Psoas muscle (tissue), 8 donors: ENCODE data around the gene GRID2. TPM values are rescaled to one million over a fixed set of nuclear protein-coding genes. Genes with fewer than 3 reads are reported as not detected.

Source experiments
- ATAC-seq, 4 donors: fragments of 200-7000 bp; cut with Tn5 transposase; one replicate each; pipeline ENCODE4 v1.9.1; 2020; ENCODE audit warnings: moderate library complexity in 3 of 4, mild to moderate bottlenecking in 2 of 4
- DNase-seq, 2 donors: peaks; one replicate each; pipeline ENCODE4 v3.0.0-alpha.2; 2020
- H3K27ac ChIP-seq: fragments of 200-600 bp; one replicate; pipeline ENCODE4 v1.8.0; 2022
- H3K27me3 ChIP-seq, 3 donors: fragments of 200-600 bp in 1 of 3; one replicate each; pipeline versions ENCODE4 v1.6.1 to v1.8.0; 2013 to 2022; ENCODE audit warnings: low read length in 2 of 3, mild to moderate bottlenecking in 2 of 3, moderate library complexity in 1 of 3; ENCODE audit not compliant: insufficient read depth in 3 of 3
- H3K36me3 ChIP-seq, 2 donors: fragments of 200-600 bp in 1 of 2; one replicate each; pipeline versions ENCODE4 v1.6.1 to v1.8.0; 2013 to 2022; ENCODE audit warnings: low read depth in 1 of 2, mild to moderate bottlenecking in 1 of 2, moderate library complexity in 1 of 2; ENCODE audit not compliant: insufficient read depth in 1 of 2
- H3K4me1 ChIP-seq: fragments of 200-600 bp; one replicate; pipeline ENCODE4 v1.8.0; 2022
- H3K4me3 ChIP-seq: fragments of 200-600 bp; one replicate; pipeline ENCODE4 v1.8.0; 2022; ENCODE audit warnings: mild to moderate bottlenecking
- H3K9me3 ChIP-seq: fragments of 200-600 bp; one replicate; pipeline ENCODE4 v1.8.0; 2022
- WGBS, 3 donors: extraction: QIAGEN DNeasy Blood & Tissue Kit; methylation state at CpG; one replicate each; pipeline versions ENCODE4 v1.1.6 to v1.1.7; 2013; 5-methylcytosine and 5-hydroxymethylcytosine counted together
- intact Hi-C, 2 donors: fragments of 100-400 bp; cut with DNase I; formaldehyde crosslinking; loops; one replicate each; pipeline versions ENCODE4 v1.11.0 to v1.14.2; 2022
- polyA plus RNA-seq, 3 donors: library from polyadenylated mRNA; stranded (reverse); fragments of 200-250 nt; gene quantifications; one replicate each; pipeline ENCODE4 v1.2.3, GENCODE V29; 2013
- total RNA-seq, 4 donors: library from RNA; stranded (reverse); fragmentation: NEBNext Ultra II Directional in 2 of 4; extraction: Animal tissue kit (Norgen Biotek cat#: 25700) in 2 of 4; gene quantifications; one replicate each; pipeline versions ENCODE4 v1.2.1 to v1.2.4, GENCODE V29; 2021 to 2023
- TF ChIP-seq, protein P1 (sequence below): fragments of 200-600 bp; IDR thresholded peaks from one replicate; pipeline ENCODE4 v1.8.0; 2022; ENCODE audit warnings: antibody characterized with exemption
- donor health status: healthy with polysubstance abuse.
- donor health status: DM: no; HTN: no; CAD: no; lungs with moderate emphysema.
- donor health status: Bipolar disorder and iron deficiency.
- donor health status: healthy.
- donor health status: DM: yes; HTN: yes; CAD: no.
- donor health status: DM: no; HTN: no; CAD: no.
- donor health status: DM: no; HTN: no; CAD: no.
- donor health status: DM: yes; HTN: yes; CAD: no.

Gene GRID2
- total and polyA plus RNA-seq, 7 donors: not detected

DNA sequence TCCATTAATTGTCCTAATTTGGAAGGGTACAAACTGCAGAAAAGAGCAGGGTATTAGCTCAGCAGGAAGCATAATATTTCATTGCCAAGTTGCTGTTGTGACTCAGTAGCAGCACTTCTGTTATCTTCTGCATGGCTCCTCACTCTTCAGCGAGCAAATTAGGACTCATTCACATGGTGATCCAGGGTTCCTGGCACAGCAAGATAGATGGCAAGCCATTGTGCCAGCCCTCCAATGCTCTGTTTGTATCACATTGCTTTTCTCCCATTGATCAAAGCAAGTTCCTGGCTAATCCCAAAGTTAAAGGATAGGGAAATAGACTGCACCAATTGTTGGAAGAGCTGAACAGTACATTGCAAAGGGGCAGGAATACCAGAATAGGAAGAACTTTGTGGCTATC lies 1142.3 kb downstream of the GRID2 start:
- no peak overlapping the region for H3K4me3 ChIP-seq
- DNase-seq (no peak), ATAC-seq (no peak)
- intact Hi-C loops: no loop called here
- H3K27me3 ChIP-seq: no peaks in the 10 kb centered on the region
- TF ChIP-seq, protein P1, sequence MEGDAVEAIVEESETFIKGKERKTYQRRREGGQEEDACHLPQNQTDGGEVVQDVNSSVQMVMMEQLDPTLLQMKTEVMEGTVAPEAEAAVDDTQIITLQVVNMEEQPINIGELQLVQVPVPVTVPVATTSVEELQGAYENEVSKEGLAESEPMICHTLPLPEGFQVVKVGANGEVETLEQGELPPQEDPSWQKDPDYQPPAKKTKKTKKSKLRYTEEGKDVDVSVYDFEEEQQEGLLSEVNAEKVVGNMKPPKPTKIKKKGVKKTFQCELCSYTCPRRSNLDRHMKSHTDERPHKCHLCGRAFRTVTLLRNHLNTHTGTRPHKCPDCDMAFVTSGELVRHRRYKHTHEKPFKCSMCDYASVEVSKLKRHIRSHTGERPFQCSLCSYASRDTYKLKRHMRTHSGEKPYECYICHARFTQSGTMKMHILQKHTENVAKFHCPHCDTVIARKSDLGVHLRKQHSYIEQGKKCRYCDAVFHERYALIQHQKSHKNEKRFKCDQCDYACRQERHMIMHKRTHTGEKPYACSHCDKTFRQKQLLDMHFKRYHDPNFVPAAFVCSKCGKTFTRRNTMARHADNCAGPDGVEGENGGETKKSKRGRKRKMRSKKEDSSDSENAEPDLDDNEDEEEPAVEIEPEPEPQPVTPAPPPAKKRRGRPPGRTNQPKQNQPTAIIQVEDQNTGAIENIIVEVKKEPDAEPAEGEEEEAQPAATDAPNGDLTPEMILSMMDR: no peak
- no peaks in the 10 kb centered on the region for H3K9me3 ChIP-seq
- H3K4me1 ChIP-seq: no peaks in the 10 kb centered on the region
- 67 to 75% (median 73%) methylated on average over 1 of the region's 1 CpG for WGBS, 3 donors
- no peak overlapping the region for H3K27ac ChIP-seq
- H3K36me3 ChIP-seq: no peaks in the 10 kb centered on the region

GRCh38 chr4:93448691-93449293 lies 1145.0 kb downstream of the GRID2 start:
- H3K4me3 ChIP-seq: no peak overlapping the region
- H3K36me3 ChIP-seq: no peaks in the 10 kb centered on the region
- DNase-seq (no peak), ATAC-seq (no peak)
- no peaks in the 10 kb centered on the region for H3K4me1 ChIP-seq
- no peaks in the 10 kb centered on the region for H3K27me3 ChIP-seq
- WGBS, 3 donors: 77 to 86% (median 79%) methylated on average over 1 of the region's 1 CpG
- TF ChIP-seq, protein P1: no peak
- no peaks in the 10 kb centered on the region for H3K9me3 ChIP-seq
- intact Hi-C loops: no loop called here
- no peak overlapping the region for H3K27ac ChIP-seq

DNA sequence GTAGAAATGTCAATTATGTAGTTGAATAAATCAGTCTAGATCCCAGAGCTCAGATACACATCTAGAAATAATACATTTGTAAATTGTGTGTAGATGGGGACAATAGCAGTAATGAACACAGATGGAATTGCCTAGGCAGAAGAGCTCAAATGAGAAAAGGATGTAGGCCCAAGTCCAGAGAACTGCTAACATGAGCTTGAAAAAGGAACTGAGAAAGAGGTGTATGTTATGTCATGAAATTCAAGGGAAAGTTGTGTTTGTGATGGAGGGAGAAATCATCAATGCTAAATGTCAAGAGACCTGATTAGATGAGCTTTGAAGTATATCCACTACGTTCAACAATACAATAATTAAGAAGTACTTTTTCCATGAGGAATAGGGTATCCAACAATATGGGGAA lies 1148.2 kb downstream of the GRID2 start:
- no peaks in the 10 kb centered on the region for H3K27me3 ChIP-seq
- H3K27ac ChIP-seq: no peak overlapping the region
- DNase-seq (no peak), ATAC-seq (no peak)
- H3K9me3 ChIP-seq: no peaks in the 10 kb centered on the region
- H3K4me1 ChIP-seq: no peaks in the 10 kb centered on the region
- H3K4me3 ChIP-seq: no peak overlapping the region
- intact Hi-C loops: no loop called here
- no peaks in the 10 kb centered on the region for H3K36me3 ChIP-seq
- 70 to 78% (median 71%) methylated on average over 1 of the region's 1 CpG for WGBS, 3 donors
- TF ChIP-seq, protein P1: no peak

DNA sequence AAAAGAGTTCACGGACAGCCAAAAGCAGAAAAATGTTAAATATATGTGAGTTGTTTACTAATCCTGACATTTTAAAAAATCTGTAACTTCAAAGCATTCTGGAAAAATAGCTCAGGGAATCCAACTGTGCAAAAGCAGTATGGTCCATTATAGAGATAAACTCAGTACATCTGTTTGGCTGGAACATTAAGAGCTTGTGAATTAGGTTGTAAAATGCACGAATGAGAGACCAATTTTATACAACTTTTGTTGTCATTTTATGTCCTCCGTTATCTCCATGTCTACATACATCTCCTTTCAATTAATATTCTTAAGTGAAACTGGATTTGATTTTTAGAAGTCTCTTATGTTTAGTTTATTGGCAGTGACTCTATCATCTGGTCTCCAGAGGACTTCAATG lies 1157.8 kb downstream of the GRID2 start:
- WGBS, 3 donors: 64 to 76% (median 67%) methylated on average over 3 of the region's 3 CpGs
- ATAC-seq: no peak
- Histone ChIP-seq H3K27me3 (peaks cover 0 to 2% (median 0%) of the 10 kb centered on the region in 3 donors), H3K4me3 (no peak overlapping the region), H3K9me3 (no peaks in the 10 kb centered on the region), H3K27ac (no peak overlapping the region), H3K36me3 (no peaks in the 10 kb centered on the region), H3K4me1 (no peaks in the 10 kb centered on the region)
- no peak for DNase-seq
- TF ChIP-seq, protein P1: no peak
- intact Hi-C loops: no loop called here

GRCh38 chr4:93466446-93466845 lies 1162.7 kb downstream of the GRID2 start:
- no peaks in the 10 kb centered on the region for H3K36me3 ChIP-seq
- TF ChIP-seq, protein P1: no peak
- 50 to 62% (median 58%) methylated on average over 2 of the region's 2 CpGs for WGBS, 3 donors
- DNase-seq (no peak), ATAC-seq (no peak)
- no peaks in the 10 kb centered on the region for H3K27me3 ChIP-seq
- H3K4me3 ChIP-seq: no peak overlapping the region
- H3K4me1 ChIP-seq: no peaks in the 10 kb centered on the region
- intact Hi-C loops: no loop called here
- no peak overlapping the region for H3K27ac ChIP-seq
- H3K9me3 ChIP-seq: no peaks in the 10 kb centered on the region
